HPDE6-E6E7 (cell line): ENCODE measurements around the gene ULK4.

Experiments used
- DNase-seq: peaks from one replicate; pipeline ENCODE4 v3.0.0; 2011; ENCODE audit warnings: missing footprints; ENCODE audit errors: extremely low spot score

ULK4 gene

DNA sequence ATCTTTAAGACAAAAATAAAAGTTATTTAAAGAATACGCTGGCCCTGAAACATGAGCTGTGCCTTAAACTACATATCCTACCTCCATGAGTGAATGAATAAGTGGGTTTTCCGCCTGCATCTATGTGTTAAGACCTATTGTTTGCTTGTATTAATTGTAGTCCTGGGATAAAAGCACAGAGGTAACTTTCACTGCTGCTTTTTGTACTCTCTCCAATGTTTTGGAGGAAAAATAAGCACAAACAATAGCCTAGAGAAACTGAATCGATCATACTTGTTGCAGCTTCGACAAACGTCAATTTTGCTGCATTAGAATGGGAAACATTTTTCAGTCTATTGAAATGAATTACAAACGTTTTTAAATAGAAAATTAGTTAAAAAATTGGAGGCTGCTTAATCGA is 763.9 kb downstream of the ULK4 start:
- no peak for DNase-seq
